Activated B cell treated with CpG ODN at 0.5 μM for 24 hours (primary cell): ENCODE results near the gene ADGRF1. TPM values are rescaled to one million over a fixed set of nuclear protein-coding genes. Genes with fewer than 3 reads are reported as not detected.

Source experiments
- ATAC-seq: fragments of 200-7000 bp; cut with Tn5 transposase; one replicate; pipeline ENCODE4 v1.10.0; 2021; ENCODE audit warnings: low read depth, mild to moderate bottlenecking, moderate library complexity
- CTCF ChIA-PET: fragments of 350-600 bp; sonication (Branson Sonifier 250); formaldehyde crosslinking; loops from one replicate; lab custom pipeline; 2021; ENCODE audit warnings: antibody characterized with exemption; lab: Charles Lee
- POLR2A ChIA-PET: fragments of 350-600 bp; sonication (Branson Sonifier 250); formaldehyde crosslinking; loops from one replicate; lab custom pipeline; 2021; ENCODE audit warnings: antibody characterized with exemption; lab: Charles Lee
- DNase-seq: peaks from one replicate; pipeline ENCODE4 v3.0.0; 2022
- H3K27ac Mint-ChIP-seq: one replicate; pipeline ENCODE4 v1.8.0; 2020; ENCODE audit warnings: mixed read lengths
- H3K27me3 Mint-ChIP-seq: one replicate; pipeline ENCODE4 v1.8.0; 2021; ENCODE audit warnings: mixed read lengths
- H3K36me3 Mint-ChIP-seq: one replicate; pipeline ENCODE4 v1.8.0; 2021; ENCODE audit warnings: low read depth, mixed read lengths
- H3K4me1 Mint-ChIP-seq: one replicate; pipeline ENCODE4 v1.8.0; 2021; ENCODE audit warnings: mixed read lengths
- H3K4me3 Mint-ChIP-seq: one replicate; pipeline ENCODE4 v1.8.0; 2020; ENCODE audit warnings: mild to moderate bottlenecking, mixed read lengths
- H3K9me3 Mint-ChIP-seq: one replicate; pipeline ENCODE4 v1.8.0; 2020; ENCODE audit warnings: mixed read lengths
- intact Hi-C: fragments of 100-400 bp; cut with micrococcal nuclease; formaldehyde crosslinking; loops from one replicate; pipeline ENCODE4 v1.15.1; 2024
- total RNA-seq: library from RNA; stranded (reverse); gene quantifications from 2 replicates; pipeline ENCODE4 v1.2.3, GENCODE V29; 2022
- TF ChIP-seq, protein P1 (sequence below): fragments of 200-600 bp; IDR thresholded peaks from one replicate; pipeline ENCODE4 v1.8.0; 2022; ENCODE audit warnings: antibody characterized with exemption, mild to moderate bottlenecking

Gene ADGRF1
- total RNA-seq, 1 donor from 2014 or later = not detected

DNA sequence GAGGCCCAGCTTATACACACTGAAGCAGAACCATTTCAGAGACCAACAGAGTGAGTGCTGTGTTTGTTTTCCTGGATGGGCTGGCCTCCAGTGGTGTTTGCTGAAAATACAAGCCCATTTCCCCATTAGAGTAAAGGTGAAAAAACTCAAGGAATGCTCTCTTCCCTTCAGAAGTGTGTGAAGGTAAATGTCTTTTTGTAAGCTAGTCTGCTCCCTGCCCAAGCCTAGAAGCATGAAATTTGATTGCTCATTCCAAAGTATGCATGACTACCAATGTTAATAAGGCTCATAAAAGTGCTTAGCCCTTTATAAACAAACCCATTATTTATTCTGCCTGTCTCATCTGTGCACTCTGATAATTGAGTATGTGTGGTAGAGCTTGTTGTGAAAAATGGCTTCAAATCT is 59.1 kb downstream of the ADGRF1 start:
- no peaks in the 10 kb centered on the region for H3K4me1 Mint-ChIP-seq
- ATAC-seq (no peak), DNase-seq (no peak)
- no peak overlapping the region for H3K4me3 Mint-ChIP-seq
- ChIA-PET POLR2A (no interaction called here), CTCF (no interaction called here)
- TF ChIP-seq, protein P1, sequence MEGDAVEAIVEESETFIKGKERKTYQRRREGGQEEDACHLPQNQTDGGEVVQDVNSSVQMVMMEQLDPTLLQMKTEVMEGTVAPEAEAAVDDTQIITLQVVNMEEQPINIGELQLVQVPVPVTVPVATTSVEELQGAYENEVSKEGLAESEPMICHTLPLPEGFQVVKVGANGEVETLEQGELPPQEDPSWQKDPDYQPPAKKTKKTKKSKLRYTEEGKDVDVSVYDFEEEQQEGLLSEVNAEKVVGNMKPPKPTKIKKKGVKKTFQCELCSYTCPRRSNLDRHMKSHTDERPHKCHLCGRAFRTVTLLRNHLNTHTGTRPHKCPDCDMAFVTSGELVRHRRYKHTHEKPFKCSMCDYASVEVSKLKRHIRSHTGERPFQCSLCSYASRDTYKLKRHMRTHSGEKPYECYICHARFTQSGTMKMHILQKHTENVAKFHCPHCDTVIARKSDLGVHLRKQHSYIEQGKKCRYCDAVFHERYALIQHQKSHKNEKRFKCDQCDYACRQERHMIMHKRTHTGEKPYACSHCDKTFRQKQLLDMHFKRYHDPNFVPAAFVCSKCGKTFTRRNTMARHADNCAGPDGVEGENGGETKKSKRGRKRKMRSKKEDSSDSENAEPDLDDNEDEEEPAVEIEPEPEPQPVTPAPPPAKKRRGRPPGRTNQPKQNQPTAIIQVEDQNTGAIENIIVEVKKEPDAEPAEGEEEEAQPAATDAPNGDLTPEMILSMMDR = no peak
- no peaks in the 10 kb centered on the region for H3K36me3 Mint-ChIP-seq
- H3K27ac Mint-ChIP-seq = no peak overlapping the region
- intact Hi-C loops = no loop called here
- peaks cover 5% of the 10 kb centered on the region for H3K27me3 Mint-ChIP-seq
- no peaks in the 10 kb centered on the region for H3K9me3 Mint-ChIP-seq

DNA sequence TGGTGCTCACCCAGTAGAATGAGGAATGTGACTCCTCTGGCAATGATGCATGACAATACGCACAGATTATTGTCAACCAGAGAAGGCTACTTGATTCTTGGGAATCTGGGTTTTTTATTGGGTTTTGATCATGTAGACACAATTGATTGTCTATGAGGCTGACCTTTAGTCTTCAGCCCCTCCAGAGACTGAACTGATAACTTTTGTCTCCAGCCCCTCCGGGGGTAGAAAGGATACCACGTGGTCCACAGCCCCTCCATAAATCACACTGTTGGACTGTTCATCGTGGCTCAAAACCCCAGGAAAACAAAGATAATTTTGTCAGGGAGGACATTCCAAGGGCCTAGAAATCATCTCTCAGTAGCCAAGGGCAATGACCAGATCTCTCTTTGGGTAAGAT is 62.9 kb downstream of the ADGRF1 start:
- DNase-seq (no peak), ATAC-seq (no peak)
- TF ChIP-seq, protein P1 = no peak
- CTCF ChIA-PET = no interaction called here
- Mint-ChIP-seq H3K4me1 (no peaks in the 10 kb centered on the region), H3K27me3 (no peaks in the 10 kb centered on the region), H3K36me3 (no peaks in the 10 kb centered on the region), H3K4me3 (no peak overlapping the region), H3K27ac (no peak overlapping the region), H3K9me3 (no peaks in the 10 kb centered on the region)
- intact Hi-C loops = no loop called here
- POLR2A ChIA-PET = no interaction called here

DNA sequence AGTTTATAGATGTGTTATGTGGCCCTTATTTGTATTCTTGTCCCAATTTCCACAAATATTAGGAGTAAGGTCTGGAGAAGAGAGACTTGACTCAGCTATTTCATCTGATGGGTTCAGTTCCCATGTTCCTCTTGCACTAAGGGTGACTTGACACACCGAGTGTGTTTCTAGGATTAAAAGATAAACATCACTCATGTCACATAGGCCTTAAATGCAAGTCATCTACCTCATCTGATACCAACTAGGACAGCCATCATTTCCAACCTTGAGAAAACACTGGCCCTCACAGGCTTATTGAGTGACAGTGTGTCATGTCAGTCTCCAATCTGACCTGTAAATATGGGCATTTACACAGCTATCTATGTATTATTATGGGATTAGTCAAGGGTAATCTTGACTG is 67.3 kb downstream of the ADGRF1 start:
- no peaks in the 10 kb centered on the region for H3K36me3 Mint-ChIP-seq
- CTCF ChIA-PET = no interaction called here
- POLR2A ChIA-PET = no interaction called here
- H3K9me3 Mint-ChIP-seq = no peaks in the 10 kb centered on the region
- ATAC-seq (no peak), DNase-seq (no peak)
- no peak overlapping the region for H3K4me3 Mint-ChIP-seq
- H3K4me1 Mint-ChIP-seq = no peaks in the 10 kb centered on the region
- intact Hi-C loops = no loop called here
- TF ChIP-seq, protein P1 = no peak
- H3K27ac Mint-ChIP-seq = no peak overlapping the region
- H3K27me3 Mint-ChIP-seq = peaks cover 2% of the 10 kb centered on the region

DNA sequence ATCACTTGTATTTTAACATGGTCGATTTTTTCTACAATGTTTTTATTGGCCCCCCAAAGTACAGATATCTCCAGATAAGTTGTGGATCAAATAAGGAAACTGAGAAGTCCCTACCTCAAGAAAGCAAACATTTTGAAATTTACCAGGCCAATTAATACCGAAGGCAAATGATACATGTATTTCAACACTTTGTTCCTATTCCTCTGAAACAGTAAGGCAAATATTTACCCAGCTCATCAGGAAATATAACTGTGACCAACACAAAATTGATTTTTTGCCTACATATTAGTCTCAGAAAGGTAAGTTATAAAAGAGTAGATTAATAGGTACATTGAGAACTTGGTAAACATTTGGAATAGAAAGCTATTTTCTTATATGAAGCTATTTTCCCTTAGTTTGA is 69.1 kb downstream of the ADGRF1 start:
- CTCF ChIA-PET = no interaction called here
- Mint-ChIP-seq H3K4me3 (no peak overlapping the region), H3K36me3 (no peaks in the 10 kb centered on the region), H3K4me1 (no peaks in the 10 kb centered on the region), H3K27ac (no peak overlapping the region), H3K27me3 (peaks cover 2% of the 10 kb centered on the region), H3K9me3 (no peaks in the 10 kb centered on the region)
- TF ChIP-seq, protein P1 = no peak
- no peak for ATAC-seq
- POLR2A ChIA-PET = no interaction called here
- intact Hi-C loops = no loop called here
- no peak for DNase-seq

DNA sequence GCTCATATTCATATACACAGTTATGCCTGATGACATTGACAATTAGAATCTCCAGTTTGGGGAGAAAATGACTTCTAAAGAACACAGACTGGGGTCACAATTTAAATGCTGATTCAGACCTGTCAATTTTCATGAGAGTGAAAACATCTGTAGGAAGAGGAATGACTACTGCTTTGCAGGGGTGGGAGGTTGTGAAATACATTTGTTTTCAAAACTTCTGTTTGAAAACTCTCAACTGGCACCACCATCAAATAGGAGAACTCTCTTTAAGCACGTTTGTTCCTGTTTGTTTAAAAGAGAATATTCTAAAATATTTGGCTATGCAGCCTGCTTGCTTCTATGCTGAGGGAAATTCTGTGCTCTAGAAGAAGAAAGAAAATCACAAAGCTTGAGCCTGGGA is 69.6 kb downstream of the ADGRF1 start:
- intact Hi-C loops = no loop called here
- DNase-seq (no peak), ATAC-seq (no peak)
- Mint-ChIP-seq H3K9me3 (no peaks in the 10 kb centered on the region), H3K36me3 (no peaks in the 10 kb centered on the region), H3K27me3 (peaks cover 2% of the 10 kb centered on the region), H3K4me1 (no peaks in the 10 kb centered on the region), H3K27ac (no peak overlapping the region), H3K4me3 (no peak overlapping the region)
- TF ChIP-seq, protein P1 = no peak
- ChIA-PET POLR2A (no interaction called here), CTCF (no interaction called here)
